ENCODE results near the gene TINAG.

GRCh38 chr6:54426995-54427394 is 118.8 kb downstream of the TINAG start:
- TF ChIP-seq CTCF (IDR thresholded peaks at IDR 0.05; ENCODE audit: insufficient read depth, low read length, poor library complexity, severe bottlenecking) (no peak), EZH2phosphoT487 (conservative IDR thresholded peaks at IDR 0.05; ENCODE audit: low read length) (no peak)
